ENCODE results near the gene LPP.

- TF ChIP-seq POLR2A (IDR thresholded peaks at IDR 0.05; ENCODE audit: low read depth, low read length) = no peak
- no peak for TF ChIP-seq POLR2AphosphoS5 (IDR thresholded peaks at IDR 0.05; ENCODE audit: low read depth, low read length)
Observed at GRCh38 chr3:188761439-188761838, 607.5 kb downstream of the LPP start.
